IMR-90 (cell line): ENCODE measurements around the gene AS3MT. TPM values are rescaled to one million over a fixed set of nuclear protein-coding genes. Genes with fewer than 3 reads are reported as not detected.

Experiments
- ATAC-seq: fragments of 200-7000 bp; cut with Tn5 transposase; 2 replicates; pipeline ENCODE4 v1.9.1; 2020; ENCODE audit warnings: low read depth, mild to moderate bottlenecking, moderate library complexity
- BruUV-seq: library from RNA; stranded (reverse); fragments of 400-500 nt; replicated peaks from 2 replicates; lab custom pipeline; 2021; lab: Mats Ljungman, UMichigan
- CTCF ChIA-PET: fragments of 300-600 bp; formaldehyde crosslinking; extraction: SDS; loops from one replicate; lab custom pipeline; 2021; ENCODE audit warnings: antibody characterized with exemption; lab: Yijun Ruan, JAX
- POLR2A ChIA-PET: fragments of 300-600 bp; sonication (Branson Sonifier 250); formaldehyde crosslinking; loops from one replicate; lab custom pipeline; 2022; ENCODE audit warnings: antibody characterized with exemption; ENCODE audit not compliant: unreplicated experiment; lab: Charles Lee
- DNase-seq: peaks from one replicate; pipeline ENCODE4 v3.0.0; 2013
- H2AFZ ChIP-seq: replicated peaks from 2 replicates; pipeline ENCODE3; 2013; ENCODE audit warnings: low read length, mild to moderate bottlenecking; ENCODE audit not compliant: poor library complexity
- H2AK5ac ChIP-seq: 2 replicates; pipeline ENCODE4 v1.6.1; 2013; ENCODE audit warnings: low read depth, low read length, inconsistent platforms
- H2AK9ac ChIP-seq: replicated peaks from 2 replicates; pipeline ENCODE3; 2013; ENCODE audit warnings: mild to moderate bottlenecking, low read depth, low read length, moderate library complexity; ENCODE audit not compliant: poor library complexity
- H2BK120ac ChIP-seq: 2 replicates; pipeline ENCODE4 v1.6.1; 2013; ENCODE audit warnings: low read depth, low read length, inconsistent platforms
- H2BK15ac ChIP-seq: 3 replicates; pipeline ENCODE4 v1.6.1; 2013; ENCODE audit warnings: low read depth, low read length, inconsistent platforms
- H2BK20ac ChIP-seq: 2 replicates; pipeline ENCODE4 v1.6.1; 2013; ENCODE audit warnings: low read depth, mild to moderate bottlenecking, inconsistent platforms, low read length, moderate library complexity
- H2BK5ac ChIP-seq: 2 replicates; pipeline ENCODE4 v1.6.1; 2013; ENCODE audit warnings: mild to moderate bottlenecking, low read depth, low read length, inconsistent platforms; ENCODE audit not compliant: poor library complexity, severe bottlenecking
- H3K14ac ChIP-seq: replicated peaks from 2 replicates; pipeline ENCODE4 v1.6.1; 2013; ENCODE audit warnings: low read depth, low read length, inconsistent platforms
- H3K18ac ChIP-seq: 2 replicates; pipeline ENCODE4 v1.6.1; 2013; ENCODE audit warnings: low read depth, low read length, control low read depth
- H3K23ac ChIP-seq: 2 replicates; pipeline ENCODE4 v1.6.1; 2013; ENCODE audit warnings: low read depth, low read length, inconsistent platforms
- H3K27ac ChIP-seq: 2 replicates; pipeline ENCODE4 v1.5.1; 2013; ENCODE audit warnings: mild to moderate bottlenecking, control low read depth, low read length; ENCODE audit not compliant: insufficient read depth
- H3K27me3 ChIP-seq: 2 replicates; pipeline ENCODE4 v1.6.1; 2013; ENCODE audit warnings: low read length; ENCODE audit not compliant: control insufficient read depth, insufficient read depth
- H3K36me3 ChIP-seq: 2 replicates; pipeline ENCODE4 v1.6.1; 2013; ENCODE audit warnings: low read length, mixed read lengths; ENCODE audit not compliant: control insufficient read depth, insufficient read depth
- H3K4ac ChIP-seq: 2 replicates; pipeline ENCODE4 v1.6.1; 2013; ENCODE audit warnings: low read depth, low read length, inconsistent platforms
- H3K4me1 ChIP-seq: 2 replicates; pipeline ENCODE4 v1.6.1; 2013; ENCODE audit warnings: low read length, mixed read lengths; ENCODE audit not compliant: control insufficient read depth, insufficient read depth
- H3K4me2 ChIP-seq: 2 replicates; pipeline ENCODE4 v1.6.1; 2013; ENCODE audit warnings: low read depth, mild to moderate bottlenecking, control low read depth, low read length, moderate library complexity
- H3K4me3 ChIP-seq: 2 replicates; pipeline ENCODE4 v1.5.1; 2013; ENCODE audit warnings: low read depth, mild to moderate bottlenecking, control low read depth, low read length, moderate library complexity; ENCODE audit not compliant: insufficient read depth
- H3K56ac ChIP-seq: 2 replicates; pipeline ENCODE4 v1.6.1; 2013; ENCODE audit warnings: low read length, inconsistent platforms; ENCODE audit not compliant: insufficient read depth; ENCODE audit errors: extremely low read depth
- H3K79me1 ChIP-seq, 2 experiments: 2 replicates each; pipeline ENCODE4 v1.6.1; 2013; ENCODE audit warnings: low read length in 2 of 2, inconsistent platforms in 1 of 2, low read depth in 1 of 2
- H3K9ac ChIP-seq: 2 replicates; pipeline ENCODE4 v1.6.1; 2013; ENCODE audit warnings: low read depth, low read length, control low read depth
- H3K9me1 ChIP-seq: 2 replicates; pipeline ENCODE4 v1.6.1; 2013; ENCODE audit warnings: low read length, inconsistent platforms; ENCODE audit not compliant: insufficient read depth
- H3K9me3 ChIP-seq: 2 replicates; pipeline ENCODE4 v1.6.1; 2013; ENCODE audit warnings: low read length; ENCODE audit not compliant: control insufficient read depth, insufficient read depth
- H4K20me1 ChIP-seq: 2 replicates; pipeline ENCODE4 v1.6.1; 2013; ENCODE audit warnings: low read length, inconsistent platforms; ENCODE audit not compliant: insufficient read depth
- H4K5ac ChIP-seq: 2 replicates; pipeline ENCODE4 v1.6.1; 2013; ENCODE audit warnings: mild to moderate bottlenecking, low read depth, low read length, control low read depth
- H4K8ac ChIP-seq, 2 experiments: 2 replicates each; pipeline ENCODE4 v1.6.1; 2013; ENCODE audit warnings: low read depth in 2 of 2, low read length in 2 of 2, control low read depth in 1 of 2, inconsistent platforms in 1 of 2
- H4K91ac ChIP-seq: 2 replicates; pipeline ENCODE4 v1.6.1; 2013; ENCODE audit warnings: low read depth, low read length, inconsistent platforms; ENCODE audit not compliant: insufficient read depth
- BHLHE40 ChIP-seq: fragments of 150-350 bp; IDR thresholded peaks from 2 replicates; pipeline ENCODE4 v1.6.1; 2016; ENCODE audit warnings: mild to moderate bottlenecking, low read depth, low read length
- CEBPB ChIP-seq: IDR thresholded peaks from 2 replicates; pipeline ENCODE4 v1.6.1; 2012; ENCODE audit warnings: low read depth, low read length, improper control_type of control experiment
- CHD1 ChIP-seq: IDR thresholded peaks from 2 replicates; pipeline ENCODE4 v1.6.1; 2012; ENCODE audit warnings: low read depth, low read length, improper control_type of control experiment
- FOS ChIP-seq: fragments of 150-350 bp; IDR thresholded peaks from 2 replicates; pipeline ENCODE4 v1.6.1; 2016; ENCODE audit warnings: low read depth, low read length
- MAFK ChIP-seq: IDR thresholded peaks from 2 replicates; pipeline ENCODE4 v1.6.1; 2012; ENCODE audit warnings: low read depth, low read length, improper control_type of control experiment
- MAZ ChIP-seq: IDR thresholded peaks from 2 replicates; pipeline ENCODE4 v1.6.1; 2012; ENCODE audit warnings: low read depth, mild to moderate bottlenecking, low read length, improper control_type of control experiment, moderate library complexity, borderline replicate concordance
- MXI1 ChIP-seq: IDR thresholded peaks from 2 replicates; pipeline ENCODE4 v1.6.1; 2012; ENCODE audit warnings: low read depth, mild to moderate bottlenecking, low read length, moderate library complexity, borderline replicate concordance
- NFE2L2 ChIP-seq: fragments of 150-350 bp; IDR thresholded peaks from 2 replicates; pipeline ENCODE4 v1.6.1; 2016; ENCODE audit warnings: low read depth, mild to moderate bottlenecking, low read length
- POLR2A ChIP-seq: IDR thresholded peaks from 2 replicates; pipeline ENCODE4 v1.6.1; 2012; ENCODE audit warnings: mild to moderate bottlenecking, low read depth, low read length
- RAD21 ChIP-seq: IDR thresholded peaks from 2 replicates; pipeline ENCODE4 v1.6.1; 2012; ENCODE audit warnings: low read length, improper control_type of control experiment
- RCOR1 ChIP-seq: IDR thresholded peaks from 2 replicates; pipeline ENCODE4 v1.6.1; 2012; ENCODE audit warnings: mild to moderate bottlenecking, low read length, improper control_type of control experiment; ENCODE audit not compliant: insufficient replicate concordance
- RFX5 ChIP-seq: IDR thresholded peaks from 2 replicates; pipeline ENCODE4 v1.8.0; 2012; ENCODE audit warnings: low read depth, mild to moderate bottlenecking, low read length, moderate library complexity
- SMC3 ChIP-seq: fragments of 150-350 bp; IDR thresholded peaks from 2 replicates; pipeline ENCODE4 v1.6.1; 2016; ENCODE audit warnings: low read depth, mild to moderate bottlenecking, antibody characterized with exemption, low read length, moderate library complexity
- USF2 ChIP-seq: fragments of 150-350 bp; IDR thresholded peaks from 2 replicates; pipeline ENCODE4 v1.6.1; 2017; ENCODE audit warnings: mild to moderate bottlenecking, antibody characterized with exemption, low read length, low read depth
- WGBS, 2 experiments: methylation state at CpG; one replicate each; pipeline versions ENCODE4 v1.1.5 to v1.1.7; 2013; ENCODE audit warnings: missing lambda C conversion rate in 2 of 2; ENCODE audit not compliant: insufficient read length in 1 of 2; ENCODE audit errors: extremely low coverage in 2 of 2; 5-methylcytosine and 5-hydroxymethylcytosine counted together
- dilution Hi-C: fragments of 300-500 bp; cut with HindIII; formaldehyde crosslinking; loops from one replicate; pipeline ENCODE4 v1.14.3; 2018; ENCODE audit warnings: low sequenced_read_pairs; ENCODE audit not compliant: unreplicated experiment
- in situ Hi-C: fragments of 300-500 bp; cut with MboI; formaldehyde crosslinking; loops from 3 replicates; pipeline ENCODE4 v1.14.3; 2019; ENCODE audit warnings: low sequenced_read_pairs, inconsistent platforms, mixed read lengths
- intact Hi-C: fragments of 100-400 bp; cut with micrococcal nuclease; formaldehyde crosslinking; loops from 2 replicates; pipeline ENCODE4 v1.10.0; 2022
- polyA plus RNA-seq, 3 experiments: library from polyadenylated mRNA; depleted of rRNA; stranded (reverse); fragments of >200 nt; gene quantifications; 2 replicates each; pipeline ENCODE4 v1.2.3, GENCODE V29; 2012; ENCODE audit warnings: low replicate concordance in 1 of 3
- total RNA-seq: library from RNA; depleted of rRNA; stranded (reverse); fragments of >200 nt; gene quantifications from 2 replicates; pipeline ENCODE4 v1.2.3, GENCODE V29; 2012
- TF ChIP-seq, protein P1 (sequence below): conservative IDR thresholded peaks from 2 replicates; pipeline ENCODE4 v1.5.1; 2012; ENCODE audit warnings: mild to moderate bottlenecking, low read depth, low read length, improper control_type of control experiment
- TF ChIP-seq, protein P2 (sequence below): fragments of 150-350 bp; IDR thresholded peaks from 2 replicates; pipeline ENCODE4 v1.6.1; 2016; ENCODE audit warnings: low read depth, mild to moderate bottlenecking, low read length, moderate library complexity, borderline replicate concordance

Gene AS3MT
- total and polyA plus RNA-seq, 2 of the 4 experiments (the other 2 are of a cell fraction): 2.7 to 3.6 TPM

GRCh38 chr10:102834143-102834542 lies 35.1 kb upstream of the AS3MT start:
- intact Hi-C loops (loop anchor here (2.0 to 10.0 kb wide), 3 partner anchors 235 to 651 kb away; partner anchors contain the start of gene RPEL1), dilution Hi-C loops (no loop called here), in situ Hi-C loops (loop anchor here (5.0 kb wide), 2 partner anchors 102 to 238 kb away; no protein-coding TSS in a partner anchor)
- no peak overlapping the region for H3K4ac ChIP-seq
- no peak overlapping the region for H3K23ac ChIP-seq
- no CpG with 5 or more reads among the region's 9 CpGs for WGBS, 2 experiments
- no peak overlapping the region for H2BK15ac ChIP-seq
- no peak overlapping the region for H3K4me2 ChIP-seq
- H3K4me1 ChIP-seq: no peaks in the 10 kb centered on the region
- no peak overlapping the region for H2BK120ac ChIP-seq
- no peak overlapping the region for H3K9ac ChIP-seq
- no peak overlapping the region for H2BK20ac ChIP-seq
- peak overlapping the region; percentile 17 for H2AK9ac ChIP-seq
- ChIA-PET POLR2A (no interaction called here), CTCF (interaction anchor here (1.0 to 1.4 kb wide), 2 partner anchors 57 to 67 kb away, joined by 3 to 14 read pairs; no protein-coding TSS in a partner anchor)
- no peaks in the 10 kb centered on the region for H3K79me1 ChIP-seq
- H4K20me1 ChIP-seq: no peaks in the 10 kb centered on the region
- no peak overlapping the region for H4K5ac ChIP-seq
- H4K91ac ChIP-seq: no peak overlapping the region
- H3K14ac ChIP-seq: no peak overlapping the region
- no peaks in the 10 kb centered on the region for H3K36me3 ChIP-seq
- H2AK5ac ChIP-seq: no peak overlapping the region
- H3K27me3 ChIP-seq: peaks cover 18% of the 10 kb centered on the region
- H3K56ac ChIP-seq: no peak overlapping the region
- H3K9me3 ChIP-seq: peaks cover 8% of the 10 kb centered on the region
- BruUV-seq: no TSS peak
- no peak overlapping the region for H3K27ac ChIP-seq
- TF ChIP-seq RCOR1 (no peak), CEBPB (no peak), SMC3 (no peak), MAFK (no peak), FOS (no peak), POLR2A (no peak), NFE2L2 (no peak), CHD1 (no peak), BHLHE40 (no peak), MXI1 (no peak), MAZ (no peak), RAD21 (no peak), USF2 (no peak), RFX5 (no peak)
- TF ChIP-seq, protein P1, sequence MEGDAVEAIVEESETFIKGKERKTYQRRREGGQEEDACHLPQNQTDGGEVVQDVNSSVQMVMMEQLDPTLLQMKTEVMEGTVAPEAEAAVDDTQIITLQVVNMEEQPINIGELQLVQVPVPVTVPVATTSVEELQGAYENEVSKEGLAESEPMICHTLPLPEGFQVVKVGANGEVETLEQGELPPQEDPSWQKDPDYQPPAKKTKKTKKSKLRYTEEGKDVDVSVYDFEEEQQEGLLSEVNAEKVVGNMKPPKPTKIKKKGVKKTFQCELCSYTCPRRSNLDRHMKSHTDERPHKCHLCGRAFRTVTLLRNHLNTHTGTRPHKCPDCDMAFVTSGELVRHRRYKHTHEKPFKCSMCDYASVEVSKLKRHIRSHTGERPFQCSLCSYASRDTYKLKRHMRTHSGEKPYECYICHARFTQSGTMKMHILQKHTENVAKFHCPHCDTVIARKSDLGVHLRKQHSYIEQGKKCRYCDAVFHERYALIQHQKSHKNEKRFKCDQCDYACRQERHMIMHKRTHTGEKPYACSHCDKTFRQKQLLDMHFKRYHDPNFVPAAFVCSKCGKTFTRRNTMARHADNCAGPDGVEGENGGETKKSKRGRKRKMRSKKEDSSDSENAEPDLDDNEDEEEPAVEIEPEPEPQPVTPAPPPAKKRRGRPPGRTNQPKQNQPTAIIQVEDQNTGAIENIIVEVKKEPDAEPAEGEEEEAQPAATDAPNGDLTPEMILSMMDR: no peak
- TF ChIP-seq, protein P2, sequence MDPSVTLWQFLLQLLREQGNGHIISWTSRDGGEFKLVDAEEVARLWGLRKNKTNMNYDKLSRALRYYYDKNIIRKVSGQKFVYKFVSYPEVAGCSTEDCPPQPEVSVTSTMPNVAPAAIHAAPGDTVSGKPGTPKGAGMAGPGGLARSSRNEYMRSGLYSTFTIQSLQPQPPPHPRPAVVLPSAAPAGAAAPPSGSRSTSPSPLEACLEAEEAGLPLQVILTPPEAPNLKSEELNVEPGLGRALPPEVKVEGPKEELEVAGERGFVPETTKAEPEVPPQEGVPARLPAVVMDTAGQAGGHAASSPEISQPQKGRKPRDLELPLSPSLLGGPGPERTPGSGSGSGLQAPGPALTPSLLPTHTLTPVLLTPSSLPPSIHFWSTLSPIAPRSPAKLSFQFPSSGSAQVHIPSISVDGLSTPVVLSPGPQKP: no peak
- peak overlapping the region; percentile 34 for H2AFZ ChIP-seq
- H3K4me3 ChIP-seq: no peak overlapping the region
- H3K18ac ChIP-seq: no peak overlapping the region
- no peak for DNase-seq
- no peaks in the 10 kb centered on the region for H3K9me1 ChIP-seq
- H4K8ac ChIP-seq: no peak overlapping the region
- H2BK5ac ChIP-seq: no peak overlapping the region
- no peak for ATAC-seq
